OCI-LY3 (cell line): ENCODE results near the gene CHN2.

Experiments used
- CTCF ChIP-seq: fragments of 200-600, 300-600 bp; sonication (generic); IDR thresholded peaks from 2 replicates; pipeline ENCODE4 v1.5.1; 2014; ENCODE audit warnings: antibody characterized with exemption, low read length, low read depth
- EZH2phosphoT487 ChIP-seq: fragments of 200-600 bp; shearing (Covaris generic); IDR thresholded peaks from 2 replicates; pipeline ENCODE4 v1.6.1; 2018; ENCODE audit warnings: antibody characterized with exemption, mixed run types, low read depth

GRCh38 chr7:29145553-29146056, 49.0 kb upstream of the CHN2 start:
- TF ChIP-seq CTCF (no peak), EZH2phosphoT487 (no peak)
